ENCODE results near the gene NDUFS8. TPM values are rescaled to one million over a fixed set of nuclear protein-coding genes. Genes with fewer than 3 reads are reported as not detected.

The NDUFS8 gene
- total and polyA plus RNA-seq, 2 experiments from 2014 or later, result 175 to 308 TPM

GRCh38 chr11:68061508-68061907 lies 31.0 kb downstream of the NDUFS8 start:
- Histone ChIP-seq H2AFZ (no peak overlapping the region), H3K27me3 (ENCODE audit: insufficient read depth) (no peaks in the 10 kb centered on the region), H3K27ac (ENCODE audit: low read depth) (no peak overlapping the region), H3K4me3 (no peak overlapping the region), H3K4me2 (no peak overlapping the region), H4K20me1 (replicated peaks; ENCODE audit: insufficient read depth) (peaks cover 18% of the 10 kb centered on the region), H3K36me3 (ENCODE audit: insufficient read depth) (peaks cover 70% of the 10 kb centered on the region), H3K9me2 (ENCODE audit: insufficient read depth) (no peaks in the 10 kb centered on the region), H3K79me2 (replicated peaks; ENCODE audit: insufficient read depth) (no peaks in the 10 kb centered on the region), H3K4me1 (ENCODE audit: insufficient read depth) (no peaks in the 10 kb centered on the region), H3F3A (replicated peaks; ENCODE audit: low read depth) (peaks cover 27% of the 10 kb centered on the region; the same call in 1 of the 2 replicates)
- TF ChIP-seq EZH2 (IDR thresholded peaks at IDR 0.05; ENCODE audit: low read depth, unreplicated experiment) (no peak), CTCF (conservative IDR thresholded peaks at IDR 0.05; ENCODE audit: low read depth in 2 of 2) (no peak), ETS1 (IDR thresholded peaks at IDR 0.05) (no peak), STAT1 (IDR thresholded peaks at IDR 0.05; ENCODE audit: unreplicated experiment) (no peak), POLR2AphosphoS5 (IDR thresholded peaks at IDR 0.05; ENCODE audit: low read depth) (no peak), CREB1 (CRISPR knock-in tag; IDR thresholded peaks at IDR 0.05; ENCODE audit: low read depth) (no peak), ZNF331 (CRISPR knock-in tag; IDR thresholded peaks at IDR 0.05; ENCODE audit: low read depth) (no peak), ZNF462 (CRISPR knock-in tag; IDR thresholded peaks at IDR 0.05) (no peak), REST (IDR thresholded peaks at IDR 0.05; ENCODE audit: unreplicated experiment) (no peak), ZNF114 (CRISPR knock-in tag; IDR thresholded peaks at IDR 0.05) (no peak), JUNB (IDR thresholded peaks at IDR 0.05; ENCODE audit: unreplicated experiment) (no peak), NANOG (IDR thresholded peaks at IDR 0.05; ENCODE audit: borderline replicate concordance) (no peak)
- Mint-ChIP-seq H3K36me3 (ENCODE audit: low read depth) (peaks cover 85% of the 10 kb centered on the region), H3K27ac (no peak overlapping the region), H3K9me3 (no peaks in the 10 kb centered on the region), H3K4me1 (no peaks in the 10 kb centered on the region), H3K4me3 (no peak overlapping the region), H3K27me3 (ENCODE audit: insufficient read depth, low read depth, poor library complexity) (peaks cover 4% of the 10 kb centered on the region)
- ATAC-seq (no peak), DNase-seq (ENCODE audit: low spot score) (no peak)

Measured in GM23338 (cell line).